GM12891 (cell line): ENCODE results near the gene MEGF6.

Experiments
- POLR2A ChIP-seq: IDR thresholded peaks from 2 replicates; pipeline ENCODE4 v1.6.1; 2011; ENCODE audit warnings: low read depth, low read length, control low read depth
- POLR2AphosphoS5 ChIP-seq: IDR thresholded peaks from 2 replicates; pipeline ENCODE4 v1.6.1; 2011; ENCODE audit warnings: low read depth, low read length, control low read depth
- SPI1 ChIP-seq: IDR thresholded peaks from 2 replicates; pipeline ENCODE4 v1.6.1; 2011; ENCODE audit warnings: low read depth, low read length, control low read depth
- TAF1 ChIP-seq: IDR thresholded peaks from 2 replicates; pipeline ENCODE4 v1.6.1; 2011; ENCODE audit warnings: low read depth, low read length, control low read depth

GRCh38 chr1:3496916-3497315 lies 114.4 kb downstream of the MEGF6 start:
- TF ChIP-seq POLR2AphosphoS5, result no peak
- TF ChIP-seq POLR2A, result no peak
- TF ChIP-seq TAF1, result no peak
- TF ChIP-seq SPI1, result no peak
